ENCODE data around the gene KIDINS220. TPM values are rescaled to one million over a fixed set of nuclear protein-coding genes. Genes with fewer than 3 reads are reported as not detected.
"Not testable (repeated sequence)": the region's sequence is repeated elsewhere in the genome, so short reads cannot be mapped to it uniquely, and the experiment has no call there.

KIDINS220 gene
- polyA plus RNA-seq, 12 donors = 39.4 to 82.5 (median 64.5) TPM; not detected in 1

DNA sequence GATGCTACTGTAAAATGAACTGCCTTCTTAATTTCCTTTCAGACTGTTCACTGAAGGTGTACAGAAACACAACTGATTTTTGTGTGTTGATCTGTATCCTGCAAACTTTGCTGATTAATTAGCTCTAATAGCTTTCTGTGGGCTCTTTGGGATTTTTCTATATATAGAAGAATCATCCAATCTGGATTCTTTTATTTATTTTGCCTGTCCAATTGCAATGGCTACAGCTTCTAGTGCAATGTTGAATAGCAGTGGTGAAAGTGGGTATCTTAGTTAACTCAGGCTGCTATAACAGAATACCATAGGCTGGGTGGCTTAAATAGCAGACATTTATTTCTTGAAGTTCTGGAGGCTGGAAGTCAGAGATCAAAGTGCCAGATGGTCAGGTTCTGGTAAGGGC lies 81.2 kb downstream of the KIDINS220 start:
- no peak for DNase-seq

DNA sequence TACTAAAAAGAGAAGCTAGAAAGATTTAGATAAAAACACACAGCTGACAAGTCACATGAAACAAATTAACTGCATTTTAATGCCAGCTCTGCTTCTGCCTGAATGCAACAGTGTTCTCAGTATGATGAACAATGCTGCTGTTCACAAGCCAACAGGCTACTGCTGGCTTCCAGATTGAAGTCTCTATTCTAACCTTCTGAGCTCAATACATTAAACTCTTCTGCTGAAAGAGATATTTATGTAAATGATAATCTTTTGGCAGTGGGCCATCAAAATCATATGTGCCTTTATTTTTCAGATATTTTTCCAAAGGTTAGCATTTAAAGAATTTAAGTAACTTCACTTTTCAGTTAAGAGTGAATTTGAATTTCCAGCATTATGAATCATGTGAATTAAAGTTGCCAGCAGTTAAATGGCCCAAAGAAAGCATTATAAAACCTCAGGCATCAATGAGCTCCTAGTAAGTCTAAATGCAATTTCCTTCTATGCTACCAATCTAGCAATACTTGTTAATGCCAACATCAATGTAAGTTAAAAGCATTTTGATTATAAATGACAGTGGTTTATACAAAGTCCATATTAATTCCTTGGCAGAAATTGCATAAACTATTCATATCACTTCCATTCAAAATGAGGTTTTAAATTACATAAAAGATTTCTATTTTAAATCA lies 83.2 kb downstream of the KIDINS220 start:
- peak; percentile 38 for DNase-seq

DNA sequence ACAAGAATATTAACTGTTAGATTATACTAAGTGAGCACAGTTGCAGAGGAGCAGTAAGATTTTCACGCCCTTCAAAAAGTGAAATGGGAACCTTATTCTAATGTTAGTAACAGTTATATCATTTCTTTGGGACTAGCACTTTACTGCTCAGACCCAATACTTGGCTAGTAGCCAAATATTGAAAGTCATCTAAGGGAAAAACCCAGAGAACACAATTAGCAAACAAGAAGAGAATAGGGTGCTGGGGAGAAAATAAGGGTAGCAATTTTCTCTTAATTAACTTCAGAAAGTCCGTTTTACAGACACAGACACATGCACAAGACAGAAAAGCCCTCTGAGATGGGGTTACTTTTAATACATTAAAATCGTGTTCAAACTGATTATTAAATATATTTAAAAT lies 83.8 kb downstream of the KIDINS220 start:
- DNase-seq = no peak

DNA sequence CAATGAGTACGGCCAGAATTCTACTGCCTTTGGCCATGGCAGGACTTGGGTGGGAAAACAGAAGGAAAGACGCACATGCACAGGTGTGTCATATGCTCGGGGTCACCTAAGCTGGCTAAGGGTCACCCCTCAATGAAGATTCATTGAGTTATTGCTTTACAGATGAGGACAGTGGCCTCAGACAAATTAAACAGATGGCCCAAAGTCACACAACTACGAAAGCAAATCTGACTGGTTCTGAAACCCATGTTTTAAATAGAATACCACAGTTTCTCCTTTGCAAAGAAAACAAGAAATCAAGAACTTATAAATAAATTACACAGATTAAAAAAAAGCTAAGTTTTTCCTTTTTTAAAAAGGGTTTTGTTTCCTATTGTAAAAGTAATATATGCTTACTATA lies 85.0 kb downstream of the KIDINS220 start:
- no peak for DNase-seq

DNA sequence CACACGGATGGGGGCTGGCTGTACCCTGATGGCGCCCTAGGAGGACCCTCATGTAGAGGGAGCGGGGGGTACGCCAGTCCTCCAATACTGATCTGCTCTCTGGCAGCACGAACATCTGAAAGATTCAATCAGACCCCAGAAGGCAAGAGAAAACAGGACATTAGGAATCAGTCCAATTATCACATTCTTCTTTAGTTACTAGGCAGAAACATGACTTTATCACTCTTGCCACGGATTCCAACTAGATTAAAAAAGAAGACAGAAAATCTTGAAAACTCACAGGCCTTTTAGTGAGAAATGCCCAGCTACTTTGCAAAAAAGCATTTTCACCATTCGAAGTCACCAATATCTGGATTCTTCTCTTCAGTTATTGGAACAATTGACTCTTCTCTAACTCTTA lies 87.2 kb downstream of the KIDINS220 start:
- DNase-seq = no peak

DNA sequence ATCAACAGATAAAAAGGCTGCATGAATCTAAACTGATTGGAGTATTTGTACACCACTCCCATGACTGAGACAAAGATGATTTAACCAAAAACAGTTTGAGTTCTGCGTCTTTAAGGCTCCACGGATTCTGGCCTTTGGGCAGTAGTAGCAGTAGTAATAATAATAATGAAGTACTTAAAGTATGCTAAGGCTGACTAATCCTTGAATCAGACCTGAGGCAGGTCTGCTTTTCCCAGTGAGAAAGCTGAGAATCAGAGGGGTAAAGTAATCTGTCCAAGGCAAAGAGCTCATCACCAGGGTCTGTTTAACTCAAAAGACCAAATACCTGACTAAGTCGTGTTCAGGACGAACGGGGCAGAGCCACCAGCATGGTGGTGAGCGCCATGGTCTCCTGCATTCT lies 94.2 kb downstream of the KIDINS220 start:
- DNase-seq = no peak

DNA sequence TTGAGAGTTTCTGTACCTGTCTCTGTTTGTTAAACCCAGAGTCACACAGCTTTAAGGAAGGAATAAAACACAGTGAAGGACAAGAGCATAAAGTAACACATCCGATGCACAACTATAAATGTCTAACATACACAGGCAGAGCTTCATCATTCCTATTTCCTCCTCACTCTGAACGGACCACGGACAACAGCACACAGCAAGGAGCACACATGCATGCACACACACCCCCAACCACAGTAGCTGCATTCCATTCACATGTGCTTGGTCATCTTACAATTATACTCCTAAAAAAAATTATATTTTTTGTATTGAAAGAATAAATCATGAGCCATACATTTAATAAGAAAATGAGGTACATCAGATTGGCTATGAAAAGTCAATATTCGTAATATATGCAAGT lies 97.3 kb downstream of the KIDINS220 start:
- DNase-seq = no peak

DNA sequence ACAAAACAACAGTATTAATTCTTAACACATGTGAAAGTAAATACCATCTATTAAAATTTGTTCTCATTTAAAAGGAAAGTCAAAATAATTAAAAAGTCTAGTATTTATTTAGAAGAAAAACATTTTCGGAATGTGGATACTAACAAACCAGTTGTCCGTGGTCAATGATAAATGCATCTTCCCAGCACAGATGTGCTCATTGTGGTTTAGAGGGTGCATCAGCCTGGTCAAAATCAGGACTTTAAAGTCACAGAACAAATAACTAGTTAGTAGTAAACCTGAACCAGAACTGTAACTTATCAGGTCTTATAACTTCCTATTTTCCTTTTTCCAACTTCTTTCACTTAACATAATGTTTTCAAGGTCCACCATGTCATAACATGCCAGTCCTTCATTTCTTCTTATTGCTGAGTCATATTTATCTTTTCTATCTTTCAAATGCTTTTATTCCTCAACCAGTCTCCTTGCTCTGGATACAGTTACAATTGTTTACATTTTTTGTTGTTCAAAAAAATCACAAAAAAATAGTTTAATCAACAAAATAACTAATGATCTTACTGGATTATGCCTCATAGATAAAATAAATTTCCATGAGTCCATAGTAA lies 99.7 kb downstream of the KIDINS220 start:
- DNase-seq = no peak

DNA sequence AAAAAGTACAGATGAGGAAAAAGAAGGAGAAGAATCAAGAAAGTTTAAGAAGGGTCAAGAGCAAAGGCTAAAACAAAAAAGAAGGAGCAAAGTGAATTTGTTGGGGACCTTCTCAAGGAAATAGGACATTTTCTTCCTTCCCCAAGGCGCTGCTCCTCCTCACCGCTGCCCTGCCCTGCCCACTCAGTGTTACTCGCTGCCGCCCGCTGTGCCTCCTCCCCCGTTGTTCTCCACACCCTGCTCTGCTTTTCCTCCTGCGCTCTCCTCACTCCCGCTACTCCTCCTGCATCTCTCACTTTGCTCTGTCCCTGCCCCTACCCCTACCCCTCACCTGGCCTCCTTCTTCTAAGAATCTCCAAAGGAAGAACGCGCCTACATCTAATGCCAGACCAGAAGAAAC lies 104.8 kb downstream of the KIDINS220 start:
- no peak for DNase-seq

DNA sequence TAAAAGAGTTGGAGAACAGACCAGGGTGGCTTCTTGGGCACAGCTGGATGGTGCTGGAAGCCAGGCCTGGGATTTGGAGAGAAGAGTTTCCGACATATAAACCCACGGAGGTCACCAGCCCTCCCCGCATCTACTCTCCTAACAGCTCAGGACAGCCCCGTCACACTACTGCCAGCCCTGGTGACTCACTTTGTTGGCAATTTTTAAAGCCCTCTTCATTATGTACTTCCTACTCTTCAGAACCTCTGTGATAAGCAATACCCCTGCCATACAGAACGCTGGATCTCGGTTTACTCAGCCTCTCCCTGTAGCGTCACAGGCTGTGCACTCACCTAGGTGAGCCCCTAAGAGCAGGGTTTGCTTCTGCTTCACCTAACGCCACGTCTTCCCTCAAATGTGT lies 107.5 kb downstream of the KIDINS220 start:
- DNase-seq = no peak

DNA sequence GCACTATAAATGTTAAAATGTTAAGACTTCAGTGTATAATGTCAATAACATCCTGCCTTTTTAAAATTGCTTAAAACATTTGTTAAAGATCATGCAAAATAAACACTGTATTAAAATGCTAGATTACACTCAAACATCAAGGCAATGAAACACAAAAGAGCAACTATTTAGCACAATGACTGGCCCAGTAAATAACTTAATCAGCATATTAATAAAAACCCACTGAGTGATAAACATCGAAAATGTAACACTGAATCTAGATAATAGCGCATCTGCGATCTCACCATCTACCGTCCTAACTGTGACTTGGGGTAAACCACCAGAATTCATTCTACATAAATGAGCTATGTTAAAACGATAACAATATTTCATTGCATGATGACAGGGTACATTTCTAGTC lies 108.3 kb downstream of the KIDINS220 start:
- not testable (repeated sequence) for DNase-seq

DNA sequence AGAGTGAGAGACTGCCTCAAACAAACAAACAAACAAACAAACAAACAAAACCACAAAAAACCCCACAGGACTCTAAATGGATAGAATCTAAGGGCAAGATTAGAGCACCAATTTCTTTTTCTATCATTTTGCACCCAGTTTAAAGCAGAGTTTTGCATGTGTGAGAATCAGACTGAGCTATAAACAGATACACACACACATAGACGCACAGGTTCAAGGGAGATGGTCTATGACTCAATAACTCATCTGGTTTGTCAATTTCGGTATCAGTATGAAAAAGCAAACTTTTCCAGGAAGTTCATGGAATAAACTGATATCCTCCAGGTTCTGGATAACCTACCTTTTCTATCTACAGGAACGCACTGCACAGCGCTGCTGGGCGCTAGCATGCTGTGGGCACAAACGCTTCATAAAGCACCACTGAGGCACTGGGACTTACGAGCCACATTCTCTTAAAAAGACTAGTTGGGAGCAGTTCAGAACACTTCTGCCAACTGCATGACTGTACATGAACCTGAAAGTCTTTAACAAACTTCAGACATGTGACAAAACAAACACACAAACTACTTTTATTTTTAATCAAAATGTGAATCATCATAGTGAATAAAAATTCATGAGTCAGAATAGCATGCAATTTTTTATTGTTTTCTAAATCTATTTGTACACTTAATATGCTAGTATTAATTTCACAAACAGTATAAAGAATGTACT lies 109.0 kb downstream of the KIDINS220 start:
- no peak for DNase-seq

DNA sequence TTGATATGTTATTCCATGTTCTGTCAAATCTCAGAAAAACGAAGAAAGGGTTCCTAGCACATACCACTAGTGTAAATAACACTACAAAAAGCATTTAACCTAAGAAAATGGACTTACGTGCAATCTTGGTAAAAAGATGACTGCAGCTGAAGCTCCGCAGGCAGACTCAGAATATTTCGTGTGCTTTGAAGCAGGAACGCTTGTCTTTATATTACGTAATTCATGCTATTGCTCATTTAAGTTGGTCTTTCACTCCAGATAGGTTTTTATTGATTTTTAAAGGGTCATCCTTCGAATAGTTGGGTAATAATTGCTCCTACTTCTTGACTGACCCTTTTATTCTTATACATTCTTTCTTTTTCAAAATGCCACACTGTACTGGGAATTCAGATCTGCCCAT lies 111.6 kb downstream of the KIDINS220 start:
- no peak for DNase-seq

DNA sequence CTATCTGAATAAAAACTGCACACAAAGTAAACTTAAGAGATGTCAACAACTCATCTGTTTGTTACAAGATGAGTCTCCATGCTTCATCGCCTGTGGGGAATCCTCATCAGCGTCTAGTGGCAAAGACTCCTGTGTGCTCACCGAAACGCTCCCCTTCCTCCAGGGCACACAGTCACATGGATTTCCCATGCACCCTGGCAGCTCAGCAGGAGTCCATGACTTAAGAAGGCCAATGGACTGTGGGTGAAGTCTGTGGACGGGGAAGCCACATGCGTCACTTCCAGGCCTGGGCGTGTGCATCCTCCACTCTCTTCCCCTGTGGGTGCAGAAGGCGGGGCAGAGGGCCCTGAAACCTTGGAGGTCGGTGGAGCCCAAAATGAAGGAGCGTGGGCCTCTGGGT lies 114.4 kb downstream of the KIDINS220 start:
- DNase-seq = no peak

DNA sequence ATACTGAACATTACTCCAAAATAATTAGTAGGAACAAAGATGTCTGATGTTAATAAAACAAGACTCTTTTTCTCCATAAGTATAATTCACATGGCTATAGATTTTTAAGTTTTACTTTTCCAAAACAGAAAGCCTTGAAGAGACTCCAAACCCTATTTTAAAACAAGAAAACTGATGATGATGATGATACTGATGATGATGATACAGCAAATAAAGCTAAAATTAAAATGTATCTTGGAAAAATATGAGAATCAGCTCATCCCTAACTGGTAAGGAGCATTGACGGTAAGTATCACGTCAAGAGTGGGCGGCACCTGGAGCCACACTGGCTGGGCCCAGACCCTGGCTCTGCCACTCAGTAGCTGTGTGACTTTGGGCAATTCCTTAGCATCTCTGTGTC lies 116.0 kb downstream of the KIDINS220 start:
- no peak for DNase-seq

DNA sequence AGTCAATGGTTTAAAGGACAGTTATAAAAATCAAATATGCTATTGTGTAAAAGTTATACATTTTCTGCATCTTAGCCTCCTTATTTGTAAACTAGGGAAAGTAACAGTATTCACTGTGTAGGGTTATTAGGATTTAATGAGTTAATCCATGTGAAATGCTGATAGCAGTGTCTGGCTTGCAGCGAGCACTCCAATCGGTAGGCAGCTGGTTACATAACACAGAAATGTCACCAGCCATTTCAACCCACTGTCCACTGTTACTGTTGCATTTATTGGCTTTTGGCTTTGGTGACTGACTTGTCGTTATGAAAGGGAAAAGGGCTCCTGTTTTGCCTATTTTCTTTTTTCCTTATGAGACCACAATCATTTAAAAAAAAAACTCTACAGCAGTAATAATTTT lies 116.7 kb downstream of the KIDINS220 start:
- no peak for DNase-seq

DNA sequence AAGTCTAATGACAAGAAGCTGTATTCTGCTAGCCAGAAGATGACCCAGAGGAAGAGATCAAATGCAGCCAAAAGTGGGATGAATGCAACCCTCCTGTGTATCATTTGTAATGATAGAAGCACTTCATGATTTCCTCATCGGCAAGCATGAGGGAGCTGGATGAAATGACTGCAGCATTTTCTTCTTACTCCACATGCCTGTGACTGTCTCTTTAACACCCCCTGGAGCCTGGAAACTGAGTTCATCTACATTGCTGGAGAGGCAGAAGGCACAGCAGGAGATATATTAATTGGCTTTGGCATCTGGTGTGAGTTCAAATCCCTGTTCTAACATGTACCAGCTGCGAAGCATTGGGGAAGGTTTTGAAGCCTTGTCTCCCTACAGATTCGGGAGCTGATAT lies 117.9 kb downstream of the KIDINS220 start:
- no peak for DNase-seq

DNA sequence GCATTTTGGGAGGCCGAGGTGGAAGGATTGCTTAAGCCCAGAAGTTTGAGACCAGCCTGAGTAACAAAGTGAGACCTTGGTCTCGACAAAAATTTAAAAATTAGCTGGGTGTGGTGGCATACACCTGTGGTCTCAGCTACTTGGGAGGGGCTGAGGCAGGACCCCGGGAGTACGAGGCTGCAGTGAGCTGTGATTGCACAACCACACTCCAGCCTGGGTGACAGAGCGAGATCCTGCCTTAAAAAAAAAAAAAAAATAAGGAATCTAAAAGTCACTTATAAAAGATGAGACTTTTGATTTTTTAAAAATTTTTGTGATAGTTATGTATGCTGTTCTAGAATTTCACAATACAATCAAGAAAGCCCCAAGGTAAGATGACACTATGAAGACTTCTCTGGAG lies 122.4 kb downstream of the KIDINS220 start:
- DNase-seq = no peak

DNA sequence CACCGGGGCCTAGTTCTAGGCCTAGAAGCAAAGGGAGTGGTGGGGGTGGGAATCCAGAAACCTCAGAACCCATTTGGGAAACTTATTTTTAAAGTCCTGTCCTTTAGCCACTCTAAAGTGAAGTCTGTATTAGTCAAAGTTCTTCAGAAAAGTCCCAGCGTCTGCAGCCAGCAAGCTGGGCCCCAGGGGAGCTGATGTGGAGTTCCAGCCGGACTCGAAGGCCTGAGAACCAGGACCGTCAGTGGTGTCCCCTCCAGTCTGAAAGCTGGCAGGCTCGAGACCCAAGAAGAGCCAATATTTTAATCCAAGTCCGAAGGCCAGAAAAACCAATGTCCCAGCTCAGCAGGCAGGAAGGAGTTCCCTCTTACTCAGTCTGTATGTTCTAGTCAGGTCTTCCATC lies 123.1 kb downstream of the KIDINS220 start:
- no peak for DNase-seq

DNA sequence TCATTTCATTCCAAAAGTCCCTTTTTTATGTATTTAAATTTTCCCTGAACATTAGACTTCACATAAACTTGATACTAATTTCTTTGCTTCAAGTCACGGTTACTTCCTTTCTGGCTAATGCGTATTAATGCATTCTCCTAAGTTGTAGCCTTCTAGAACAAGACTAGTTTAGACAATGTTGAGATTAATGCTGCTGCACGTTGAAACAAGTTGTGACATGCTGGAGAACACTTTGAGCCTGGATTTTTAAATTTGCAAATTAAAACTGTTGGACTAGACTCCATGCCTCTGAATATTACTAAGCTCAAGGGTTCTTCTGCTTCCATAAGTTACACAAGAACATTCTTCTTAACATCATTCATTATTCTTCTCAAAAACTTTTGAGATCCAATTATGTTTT lies 126.5 kb downstream of the KIDINS220 start:
- DNase-seq = no peak

DNA sequence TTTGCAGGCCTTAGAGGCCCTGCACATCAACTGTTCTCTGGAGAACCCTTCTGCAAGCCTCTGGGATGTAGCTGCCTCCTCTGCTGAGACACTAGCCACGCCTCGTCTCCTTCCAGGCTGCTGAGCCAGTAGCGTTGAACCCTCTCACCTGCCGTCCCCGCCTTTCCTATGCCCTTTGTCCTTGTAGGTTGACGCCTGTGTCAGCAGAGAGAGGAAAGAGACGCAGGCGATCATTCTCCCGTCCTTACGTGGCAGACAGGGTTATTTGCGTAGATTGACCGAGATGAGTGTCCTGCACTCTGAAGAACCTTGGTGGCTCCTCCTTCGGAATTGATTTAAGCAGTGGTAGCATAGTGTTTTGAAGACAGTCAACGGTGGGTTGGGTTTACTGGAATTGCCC lies 127.8 kb downstream of the KIDINS220 start:
- DNase-seq = no peak

DNA sequence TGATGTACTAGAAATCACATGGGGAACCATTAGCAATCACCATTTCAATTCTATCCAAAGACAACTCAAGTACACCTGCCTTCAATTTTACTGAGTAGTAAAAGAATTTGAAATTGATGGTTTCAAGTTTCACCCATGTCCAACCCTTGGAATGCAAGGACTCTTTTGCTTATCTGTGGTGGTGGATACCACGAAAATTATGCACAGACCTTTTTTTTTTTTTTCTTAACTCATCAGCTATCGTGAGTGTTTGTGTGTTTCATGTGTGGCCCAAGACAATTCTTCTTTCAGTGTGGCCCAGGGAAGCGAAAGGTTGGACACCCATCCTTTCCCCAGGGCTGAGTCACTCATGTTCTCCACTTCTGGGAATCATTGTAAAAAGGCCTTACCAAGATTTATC lies 132.5 kb downstream of the KIDINS220 start:
- DNase-seq = no peak

DNA sequence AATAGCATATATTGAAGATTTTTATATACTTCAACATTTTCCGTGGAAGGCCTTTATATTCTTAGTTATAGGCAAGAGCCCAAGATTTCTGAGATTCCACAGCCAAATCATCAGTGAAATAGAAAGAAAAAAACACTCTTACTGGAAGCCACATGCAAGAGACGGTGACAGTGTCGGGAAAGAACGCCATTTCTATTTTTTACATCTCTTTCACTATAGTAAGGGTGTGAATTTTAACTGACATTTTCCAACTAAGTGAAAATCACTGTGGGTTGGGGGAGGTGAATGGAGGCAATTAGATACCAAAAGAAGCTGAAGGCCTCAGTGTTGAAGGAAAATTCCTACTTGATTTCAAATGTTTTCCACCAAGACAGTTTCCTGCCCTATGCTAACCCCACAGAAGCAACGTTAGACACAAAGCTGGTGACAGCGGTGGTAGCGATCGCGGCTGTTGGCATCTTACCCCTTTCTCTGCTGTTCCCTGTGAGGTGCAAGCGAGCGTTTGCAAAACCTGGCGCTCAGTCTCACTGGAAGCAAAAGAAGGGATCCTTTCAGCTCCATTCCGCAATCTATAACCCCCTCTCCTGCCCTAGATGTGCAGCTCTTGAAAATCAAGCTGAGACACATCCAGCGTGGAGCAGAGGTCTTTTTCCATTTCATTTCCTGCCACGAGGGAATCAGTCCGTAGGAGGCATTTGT lies 135.6 kb downstream of the KIDINS220 start:
- no peak for DNase-seq

Data from muscle of arm (tissue), 12 donors.